Left cardiac atrium (tissue), 4 donors: Measurements from ENCODE around the gene BNC2. TPM values are rescaled to one million over a fixed set of nuclear protein-coding genes. Genes with fewer than 3 reads are reported as not detected.

Source experiments
- ATAC-seq, 2 donors: fragments of 200-7000 bp; cut with Tn5 transposase; one replicate each; pipeline ENCODE4 v1.9.1; 2020; ENCODE audit warnings: mild to moderate bottlenecking in 2 of 2, moderate library complexity in 2 of 2
- DNase-seq: peaks from one replicate; pipeline ENCODE4 v3.0.0-alpha.2; 2020
- intact Hi-C, 2 donors: fragments of 100-400 bp; cut with DNase I; formaldehyde crosslinking; loops; one replicate each; pipeline versions ENCODE4 v1.14.1 to v1.15.1; 2022 to 2023
- total RNA-seq, 2 donors: library from RNA; stranded (reverse); fragmentation: NEBNext Ultra II Directional; extraction: Animal tissue kit (Norgen Biotek cat#: 25700); gene quantifications; one replicate each; pipeline ENCODE4 v1.2.1, GENCODE V29; 2021
- donor health status: DM: no; HTN: yes; CAD: no.
- donor health status: DM: no; HTN: yes; CAD: no; lungs with severe emphysema.
- donor health status: DM: yes; HTN: yes; CAD: no.
- donor health status: Dilated cardiomyopathy.

The BNC2 gene
- total RNA-seq, 2 donors from 2014 or later: 55.1 to 100.0 TPM

DNA sequence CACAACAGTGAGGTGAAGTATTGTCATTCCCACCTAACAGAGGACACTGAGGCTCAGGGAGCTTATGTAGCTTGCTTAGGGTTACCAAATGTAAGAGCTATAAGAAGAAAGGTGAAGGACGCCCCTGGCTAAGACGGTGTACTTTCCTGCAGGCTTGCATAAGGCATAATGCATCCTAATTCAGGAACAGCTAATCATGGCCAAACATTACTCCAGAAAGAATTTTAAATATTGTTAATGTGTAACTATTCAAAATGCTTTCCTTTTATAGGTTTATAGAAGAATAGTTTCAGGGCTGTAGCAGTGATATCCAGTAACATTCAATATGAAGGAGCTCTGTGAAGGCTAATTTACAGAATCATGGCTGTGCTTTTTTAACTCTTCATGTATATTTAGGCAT, 479.1 kb downstream of the BNC2 start:
- intact Hi-C loops: loop anchor here in 1 of 2 donors (10.0 kb wide), 1 partner anchor 57 kb away; no protein-coding TSS in a partner anchor
- no peak for DNase-seq
- ATAC-seq: no peak

DNA sequence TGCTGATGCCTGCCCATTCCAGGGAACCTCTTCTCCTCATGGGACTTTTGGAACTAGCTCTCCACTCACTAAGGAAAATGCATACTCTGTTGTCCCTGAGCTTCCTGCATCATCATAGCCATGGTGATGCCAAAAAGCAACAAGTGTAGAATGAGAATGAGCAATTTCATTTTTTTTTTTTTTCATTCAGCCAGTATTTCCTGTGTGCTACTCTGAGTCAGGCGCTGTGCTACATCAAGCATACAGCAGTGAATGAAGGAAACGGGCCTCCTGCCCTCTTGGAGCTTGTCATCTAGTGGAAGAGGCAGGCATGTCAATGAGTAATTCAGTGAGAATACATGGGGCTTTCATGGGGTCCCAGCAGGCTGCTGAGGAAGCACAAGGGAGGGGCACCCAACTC, 483.1 kb downstream of the BNC2 start:
- intact Hi-C loops: no loop called here
- no peak for DNase-seq
- no peak for ATAC-seq

DNA sequence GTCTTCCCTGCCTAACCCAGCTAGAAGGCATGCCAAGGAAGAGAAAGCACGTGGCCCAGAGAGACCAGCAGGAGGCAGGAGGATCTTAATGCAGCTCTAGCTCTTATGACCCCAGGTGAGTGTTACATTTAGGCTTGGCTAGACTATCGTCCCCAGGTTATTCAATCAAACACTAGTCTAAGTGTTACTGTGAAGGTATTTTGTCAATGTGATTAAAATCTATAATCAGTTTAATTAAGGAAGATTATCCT, 483.7 kb downstream of the BNC2 start:
- ATAC-seq: no peak
- intact Hi-C loops: no loop called here

GRCh38 chr9:16386007-16386826, 484.3 kb downstream of the BNC2 start:
- DNase-seq (no peak), ATAC-seq (peak in 1 of 2 donors; percentile 76)
- intact Hi-C loops: no loop called here

More for the DNA sequence above, 483.7 kb downstream of the BNC2 start:
- no peak for DNase-seq

DNA sequence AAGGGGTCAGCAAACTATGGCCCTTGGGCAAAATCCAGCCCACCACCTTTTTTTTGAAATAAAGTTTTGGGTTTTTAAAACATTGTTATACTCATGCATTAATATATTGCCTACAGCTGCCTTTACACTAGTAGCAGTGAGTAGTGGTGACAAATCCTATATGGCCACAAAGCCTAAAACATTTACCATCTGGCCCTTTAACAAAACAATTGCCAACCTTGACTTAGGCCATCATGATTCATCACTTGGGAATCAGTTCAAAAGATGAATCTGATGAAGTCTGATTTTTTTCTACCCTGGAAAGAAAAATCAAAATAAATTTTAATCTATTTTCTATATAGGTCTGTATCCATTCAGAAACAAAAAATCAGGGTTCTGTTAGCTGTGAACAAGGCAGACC, 484.9 kb downstream of the BNC2 start:
- ATAC-seq (no peak), DNase-seq (no peak)
- intact Hi-C loops: no loop called here

DNA sequence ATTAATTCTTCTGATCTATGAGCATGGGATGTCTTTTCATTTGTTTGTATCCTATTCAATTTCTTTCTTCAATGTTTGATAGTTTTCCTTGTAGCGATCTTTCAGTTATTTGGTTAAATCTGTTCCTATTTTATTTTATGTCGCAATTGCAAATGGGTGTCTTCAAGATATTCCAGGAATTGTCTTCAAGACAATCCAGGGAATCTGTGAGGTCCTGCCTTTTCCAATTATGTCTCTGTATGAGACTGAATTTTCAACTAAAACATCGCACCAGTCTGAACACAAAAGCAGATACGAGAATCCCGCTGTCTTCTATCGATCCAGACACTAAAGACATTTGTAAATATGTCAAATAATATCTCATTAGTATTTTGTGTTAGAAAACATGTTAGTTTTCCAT, 485.5 kb downstream of the BNC2 start:
- intact Hi-C loops: no loop called here
- DNase-seq (no peak), ATAC-seq (no peak)

- DNase-seq (no peak), ATAC-seq (no peak)
- intact Hi-C loops: no loop called here
Observed at GRCh38 chr9:16377311-16377710, 493.2 kb downstream of the BNC2 start.

- intact Hi-C loops: no loop called here
- DNase-seq (no peak), ATAC-seq (no peak)
Observed at GRCh38 chr9:16371306-16371705, 499.2 kb downstream of the BNC2 start.

DNA sequence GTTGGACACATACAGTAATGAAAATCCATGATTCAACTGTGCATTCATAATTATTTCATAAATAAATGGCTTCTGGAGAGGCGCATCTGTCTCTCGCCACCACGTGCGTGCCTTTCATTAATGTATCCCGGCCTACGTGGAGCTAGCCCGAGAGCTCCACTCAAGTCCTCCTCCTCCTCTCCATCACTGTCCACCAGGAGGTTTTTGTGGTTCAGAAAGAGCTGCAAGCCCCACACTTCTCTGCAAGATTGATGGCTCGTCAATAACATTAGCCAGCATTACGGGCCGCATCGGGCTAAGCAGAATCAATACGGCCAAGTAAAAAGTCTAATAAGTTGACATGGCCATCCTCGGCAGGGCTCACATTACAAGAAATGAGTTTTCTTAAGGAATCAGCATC, 499.8 kb downstream of the BNC2 start:
- DNase-seq (no peak), ATAC-seq (no peak)
- intact Hi-C loops: no loop called here

DNA sequence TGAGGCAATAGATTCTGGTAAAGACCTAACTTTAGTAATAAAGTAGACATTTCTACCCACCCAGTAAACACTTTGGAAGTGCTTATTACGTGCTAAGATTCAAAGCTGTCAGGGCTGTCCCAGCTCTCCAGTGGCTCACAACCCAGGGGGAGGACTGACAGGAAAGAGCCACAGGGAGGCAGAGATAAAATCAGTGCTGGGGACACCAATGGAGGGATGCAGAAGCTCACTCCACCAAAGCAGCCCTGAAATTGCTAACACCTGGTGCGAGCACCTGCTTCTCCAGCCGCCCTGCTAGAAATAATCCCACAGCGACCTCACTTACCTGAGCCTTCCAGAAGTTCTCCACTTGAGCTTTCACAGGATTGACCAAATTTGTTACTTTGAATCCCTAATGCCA, 501.0 kb downstream of the BNC2 start:
- no peak for DNase-seq
- intact Hi-C loops: no loop called here
- ATAC-seq: no peak

- intact Hi-C loops: no loop called here
- DNase-seq (no peak), ATAC-seq (no peak)
Observed at GRCh38 chr9:16368237-16369087, 502.0 kb downstream of the BNC2 start.

GRCh38 chr9:16367605-16368231, 502.8 kb downstream of the BNC2 start:
- DNase-seq (no peak), ATAC-seq (no peak)
- intact Hi-C loops: no loop called here

- intact Hi-C loops: no loop called here
- DNase-seq (peak; percentile 81), ATAC-seq (peak; percentile 74 to 77)
Observed at GRCh38 chr9:16364347-16364746, 506.1 kb downstream of the BNC2 start.

DNA sequence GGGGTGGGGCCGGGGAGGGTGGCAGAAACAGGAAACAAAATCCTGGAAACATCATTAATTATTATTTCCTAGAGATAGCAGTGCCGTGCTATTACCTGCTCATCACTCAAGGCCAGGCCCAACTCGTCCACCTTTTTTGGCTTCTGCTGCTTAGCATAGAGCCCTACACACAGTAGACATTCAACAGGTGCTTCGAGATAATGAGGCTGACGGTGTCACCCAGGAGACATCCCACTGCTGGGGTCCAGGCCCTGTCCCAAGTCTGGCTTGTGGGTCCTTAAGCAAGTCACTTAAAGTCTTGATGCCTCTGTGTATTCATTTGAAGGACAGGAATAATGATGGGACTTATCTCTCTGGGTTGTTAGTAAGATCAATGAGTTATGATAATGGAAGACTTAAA, 506.6 kb downstream of the BNC2 start:
- ATAC-seq (no peak), DNase-seq (no peak)
- intact Hi-C loops: no loop called here

- intact Hi-C loops: no loop called here
- ATAC-seq: no peak
Observed at GRCh38 chr9:16363073-16363781, 507.2 kb downstream of the BNC2 start.

GRCh38 chr9:16361939-16362338, 508.5 kb downstream of the BNC2 start:
- ATAC-seq: no peak
- intact Hi-C loops: no loop called here
- DNase-seq: no peak

More at GRCh38 chr9:16363073-16363781, 507.2 kb downstream of the BNC2 start:
- DNase-seq: no peak

DNA sequence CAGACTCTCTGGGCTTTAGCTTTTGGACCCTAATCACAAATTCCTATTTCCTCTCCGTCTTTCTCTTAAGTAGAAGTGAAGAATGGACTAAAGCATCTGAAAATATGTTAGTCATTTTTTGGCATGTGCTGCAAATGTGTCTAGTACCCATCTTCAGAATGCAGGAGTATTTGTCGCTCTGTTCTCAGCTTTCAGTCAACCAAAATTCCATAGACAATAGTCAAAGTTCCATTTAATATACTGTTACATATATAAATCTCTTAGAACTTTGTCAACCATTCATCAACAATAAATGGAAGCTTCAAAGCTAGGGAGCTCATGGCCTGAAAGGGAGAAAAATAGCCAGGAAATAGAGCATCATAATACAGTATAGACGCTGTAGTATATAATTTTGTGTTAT, 509.4 kb downstream of the BNC2 start:
- DNase-seq: no peak
- no peak for ATAC-seq
- intact Hi-C loops: no loop called here

- DNase-seq: no peak
- no peak for ATAC-seq
- intact Hi-C loops: no loop called here
Observed at GRCh38 chr9:16360247-16360646, 510.2 kb downstream of the BNC2 start.
